OCI-LY1 (cell line): ENCODE results near the gene CHST5.

Experiments used
- H2AFZ ChIP-seq: fragments of 200-600 bp; sonication (generic), shearing (Covaris generic); 2 replicates; pipeline ENCODE4 v1.6.0; 2014; ENCODE audit warnings: antibody characterized with exemption, mild to moderate bottlenecking, low read length
- H3F3A ChIP-seq: fragments of 200-600 bp; sonication (generic), shearing (Covaris generic); 2 replicates; pipeline ENCODE4 v1.6.0; 2014; ENCODE audit warnings: mild to moderate bottlenecking, antibody characterized with exemption, low read length, moderate library complexity; ENCODE audit not compliant: insufficient read depth
- H3K27ac ChIP-seq: fragments of 200-600 bp; sonication (generic); 2 replicates; pipeline ENCODE4 v1.5.1; 2014; ENCODE audit warnings: low read length, mixed run types, mild to moderate bottlenecking, low read depth; ENCODE audit not compliant: poor library complexity, severe bottlenecking
- H3K27me3 ChIP-seq: fragments of 200-600 bp; sonication (generic); 2 replicates; pipeline ENCODE4 v1.6.0; 2014; ENCODE audit warnings: antibody characterized with exemption, mild to moderate bottlenecking, low read length, moderate library complexity; ENCODE audit not compliant: insufficient read depth
- H3K36me3 ChIP-seq: fragments of 200-600 bp; sonication (generic); 2 replicates; pipeline ENCODE4 v1.6.1; 2014; ENCODE audit warnings: mild to moderate bottlenecking, antibody characterized with exemption, low read length, moderate library complexity, mixed read lengths; ENCODE audit not compliant: insufficient read depth
- H3K4me1 ChIP-seq: fragments of 200-600 bp; sonication (generic); 2 replicates; pipeline ENCODE4 v1.5.1; 2014; ENCODE audit warnings: mild to moderate bottlenecking, low read length, moderate library complexity; ENCODE audit not compliant: insufficient read depth, severe bottlenecking
- H3K4me2 ChIP-seq: fragments of 200-600 bp; sonication (generic), shearing (Covaris generic); 2 replicates; pipeline ENCODE4 v1.6.1; 2014; ENCODE audit warnings: low read length
- H3K4me3 ChIP-seq: fragments of 200-600 bp; sonication (generic); 2 replicates; pipeline ENCODE4 v1.5.1; 2014; ENCODE audit warnings: low read length, low read depth, mild to moderate bottlenecking, mixed read lengths; ENCODE audit not compliant: poor library complexity, severe bottlenecking
- H3K79me2 ChIP-seq: fragments of 200-600 bp; shearing (Covaris generic); 2 replicates; pipeline ENCODE4 v1.6.1; 2016; ENCODE audit warnings: mixed run types, low read length, mixed read lengths; ENCODE audit not compliant: insufficient read depth
- H3K9ac ChIP-seq: fragments of 200-600 bp; sonication (generic), shearing (Covaris generic); 2 replicates; pipeline ENCODE4 v1.6.1; 2014; ENCODE audit warnings: mild to moderate bottlenecking, low read length, mixed read lengths
- H3K9me2 ChIP-seq: fragments of 200-600 bp; sonication (generic), shearing (Covaris generic); 2 replicates; pipeline ENCODE4 v1.6.1; 2014; ENCODE audit warnings: low read depth, mild to moderate bottlenecking, low read length, mixed read lengths
- H3K9me3 ChIP-seq: fragments of 200-600 bp; shearing (Covaris generic); 2 replicates; pipeline ENCODE4 v1.6.1; 2014; ENCODE audit warnings: low read length, mixed read lengths
- H4K20me1 ChIP-seq: fragments of 200-600 bp; sonication (generic), shearing (Covaris generic); 2 replicates; pipeline ENCODE4 v1.6.0; 2016; ENCODE audit warnings: mild to moderate bottlenecking, low read length; ENCODE audit not compliant: insufficient read depth
- EZH2 ChIP-seq: fragments of 200-600 bp; sonication (generic), shearing (Covaris generic); IDR thresholded peaks from 2 replicates; pipeline ENCODE4 v1.8.0; 2017; ENCODE audit warnings: borderline replicate concordance, mixed run types, mild to moderate bottlenecking, antibody characterized with exemption, low read length, moderate library complexity, mixed read lengths
- TF ChIP-seq, protein P1 (sequence below): fragments of 200-600 bp; sonication (generic), shearing (Covaris generic); IDR thresholded peaks from 2 replicates; pipeline ENCODE4 v1.5.1; 2017; ENCODE audit warnings: mild to moderate bottlenecking, antibody characterized with exemption, low read length, moderate library complexity, mixed read lengths

Gene CHST5

DNA sequence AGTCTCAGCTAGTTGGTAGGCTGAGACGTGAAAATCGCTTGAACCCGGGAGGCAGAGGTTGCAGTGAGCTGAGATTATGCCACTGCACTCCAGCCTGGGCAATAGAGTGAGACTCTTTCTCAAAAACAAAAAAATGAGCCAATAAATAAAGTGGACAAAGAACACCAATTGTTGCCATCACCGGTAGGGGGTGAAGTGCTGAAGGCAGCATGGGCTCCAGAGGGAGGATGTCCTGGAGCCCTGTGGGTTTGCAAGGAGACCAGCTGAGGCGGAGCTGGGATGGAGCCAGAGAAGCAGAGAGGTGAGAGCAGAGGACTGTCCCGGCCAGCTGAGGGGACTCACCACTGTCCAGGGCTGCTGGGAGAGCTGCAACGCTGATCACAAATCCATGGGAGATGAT, 54.4 kb downstream of the CHST5 start:
- H4K20me1 ChIP-seq, result no peaks in the 10 kb centered on the region
- peaks cover 3% of the 10 kb centered on the region; the same call in 1 of the 2 replicates for H3F3A ChIP-seq
- no peak overlapping the region for H3K9ac ChIP-seq
- H3K27me3 ChIP-seq, result no peaks in the 10 kb centered on the region
- H2AFZ ChIP-seq, result no peak overlapping the region
- peaks cover 29% of the 10 kb centered on the region for H3K4me1 ChIP-seq
- H3K36me3 ChIP-seq, result no peaks in the 10 kb centered on the region
- H3K9me3 ChIP-seq, result no peaks in the 10 kb centered on the region
- no peak overlapping the region for H3K27ac ChIP-seq
- no peak overlapping the region for H3K4me2 ChIP-seq
- no peak overlapping the region for H3K4me3 ChIP-seq
- no peaks in the 10 kb centered on the region for H3K79me2 ChIP-seq
- no peaks in the 10 kb centered on the region for H3K9me2 ChIP-seq
- no peak for TF ChIP-seq EZH2
- TF ChIP-seq, protein P1, sequence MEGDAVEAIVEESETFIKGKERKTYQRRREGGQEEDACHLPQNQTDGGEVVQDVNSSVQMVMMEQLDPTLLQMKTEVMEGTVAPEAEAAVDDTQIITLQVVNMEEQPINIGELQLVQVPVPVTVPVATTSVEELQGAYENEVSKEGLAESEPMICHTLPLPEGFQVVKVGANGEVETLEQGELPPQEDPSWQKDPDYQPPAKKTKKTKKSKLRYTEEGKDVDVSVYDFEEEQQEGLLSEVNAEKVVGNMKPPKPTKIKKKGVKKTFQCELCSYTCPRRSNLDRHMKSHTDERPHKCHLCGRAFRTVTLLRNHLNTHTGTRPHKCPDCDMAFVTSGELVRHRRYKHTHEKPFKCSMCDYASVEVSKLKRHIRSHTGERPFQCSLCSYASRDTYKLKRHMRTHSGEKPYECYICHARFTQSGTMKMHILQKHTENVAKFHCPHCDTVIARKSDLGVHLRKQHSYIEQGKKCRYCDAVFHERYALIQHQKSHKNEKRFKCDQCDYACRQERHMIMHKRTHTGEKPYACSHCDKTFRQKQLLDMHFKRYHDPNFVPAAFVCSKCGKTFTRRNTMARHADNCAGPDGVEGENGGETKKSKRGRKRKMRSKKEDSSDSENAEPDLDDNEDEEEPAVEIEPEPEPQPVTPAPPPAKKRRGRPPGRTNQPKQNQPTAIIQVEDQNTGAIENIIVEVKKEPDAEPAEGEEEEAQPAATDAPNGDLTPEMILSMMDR, result peak; percentile 23; the same call in 1 of the 2 replicates

DNA sequence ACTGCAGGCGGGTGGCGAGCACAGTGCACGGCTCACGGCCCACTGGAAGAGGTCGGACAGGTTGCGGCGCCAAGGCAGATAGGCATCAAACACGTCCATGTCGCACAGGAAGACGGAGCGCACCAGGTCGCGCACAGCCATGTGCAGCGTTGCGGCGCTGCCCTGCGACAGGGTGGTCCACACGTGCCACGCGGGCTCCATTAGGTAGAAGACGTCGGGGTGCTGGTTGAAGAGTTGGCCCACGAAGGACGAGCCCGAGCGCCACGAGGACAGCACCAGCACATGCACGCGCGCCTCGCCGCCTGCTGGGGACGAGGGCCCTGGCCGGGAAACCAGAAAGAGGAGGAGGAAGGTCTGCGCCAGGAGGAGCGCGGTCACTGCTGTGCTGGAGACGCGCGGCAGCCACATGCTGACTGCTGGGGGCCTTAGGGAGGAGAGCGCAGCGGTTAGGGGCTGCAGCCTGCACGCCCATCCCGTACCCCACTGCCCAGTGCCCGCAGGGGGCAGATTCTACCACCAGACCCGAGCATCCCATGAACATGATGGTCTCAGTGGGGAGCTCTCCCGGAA, 56.4 kb downstream of the CHST5 start:
- no peak overlapping the region for H2AFZ ChIP-seq
- no peaks in the 10 kb centered on the region for H4K20me1 ChIP-seq
- TF ChIP-seq EZH2, result no peak
- TF ChIP-seq, protein P1, result no peak
- no peaks in the 10 kb centered on the region for H3F3A ChIP-seq
- H3K27me3 ChIP-seq, result no peaks in the 10 kb centered on the region
- no peak overlapping the region for H3K4me2 ChIP-seq
- H3K4me3 ChIP-seq, result no peak overlapping the region
- H3K36me3 ChIP-seq, result no peaks in the 10 kb centered on the region
- H3K27ac ChIP-seq, result no peak overlapping the region
- H3K4me1 ChIP-seq, result peaks cover 9% of the 10 kb centered on the region
- H3K9me3 ChIP-seq, result no peaks in the 10 kb centered on the region
- no peaks in the 10 kb centered on the region for H3K9me2 ChIP-seq
- no peak overlapping the region for H3K9ac ChIP-seq
- no peaks in the 10 kb centered on the region for H3K79me2 ChIP-seq
